ENCODE measurements around the gene MAP7D1.

DNA sequence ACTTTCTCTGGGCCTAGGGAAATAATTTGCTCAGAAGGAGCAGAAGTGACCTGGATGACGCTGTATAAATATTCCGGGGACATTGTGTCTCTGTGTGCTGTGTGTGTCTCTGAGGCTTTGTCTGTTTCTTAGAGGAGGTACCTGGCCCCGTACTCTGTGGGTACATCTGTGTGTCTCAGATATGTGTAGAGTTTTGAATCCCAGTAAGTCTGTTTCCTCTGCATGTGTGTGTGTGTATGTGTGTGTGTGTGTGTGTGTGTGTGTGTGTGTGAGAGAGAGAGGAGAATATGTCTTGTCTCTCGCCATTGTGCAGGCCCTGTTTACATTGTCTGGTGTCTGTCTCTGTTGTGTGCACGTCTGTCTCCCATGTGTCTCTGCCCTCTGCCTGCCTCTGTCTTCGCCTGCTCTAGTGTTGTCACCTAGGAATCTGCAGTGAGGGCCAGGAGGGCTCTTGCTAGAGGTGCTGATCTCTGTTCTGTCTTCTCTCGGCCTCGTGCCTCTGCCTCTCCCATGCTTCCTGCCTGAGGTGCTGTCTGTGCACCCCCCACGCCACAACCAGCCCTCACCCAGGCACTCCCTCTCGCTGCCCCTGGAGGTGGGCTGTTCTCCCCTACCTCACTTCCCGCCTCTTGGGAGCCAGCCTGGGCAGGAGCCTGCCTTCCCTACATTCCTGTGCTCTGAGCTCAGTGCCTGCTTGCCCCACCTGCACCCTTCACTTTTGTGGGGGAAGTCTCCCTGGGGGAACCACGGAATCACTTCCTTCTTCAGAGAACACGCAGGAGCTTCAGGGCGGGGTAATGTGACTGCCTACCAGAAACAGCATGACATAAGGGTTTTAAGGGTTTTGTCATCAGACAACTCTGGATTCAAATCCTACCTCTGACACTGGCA is 5.9 kb downstream of the MAP7D1 start:
- TF ChIP-seq, protein P1, sequence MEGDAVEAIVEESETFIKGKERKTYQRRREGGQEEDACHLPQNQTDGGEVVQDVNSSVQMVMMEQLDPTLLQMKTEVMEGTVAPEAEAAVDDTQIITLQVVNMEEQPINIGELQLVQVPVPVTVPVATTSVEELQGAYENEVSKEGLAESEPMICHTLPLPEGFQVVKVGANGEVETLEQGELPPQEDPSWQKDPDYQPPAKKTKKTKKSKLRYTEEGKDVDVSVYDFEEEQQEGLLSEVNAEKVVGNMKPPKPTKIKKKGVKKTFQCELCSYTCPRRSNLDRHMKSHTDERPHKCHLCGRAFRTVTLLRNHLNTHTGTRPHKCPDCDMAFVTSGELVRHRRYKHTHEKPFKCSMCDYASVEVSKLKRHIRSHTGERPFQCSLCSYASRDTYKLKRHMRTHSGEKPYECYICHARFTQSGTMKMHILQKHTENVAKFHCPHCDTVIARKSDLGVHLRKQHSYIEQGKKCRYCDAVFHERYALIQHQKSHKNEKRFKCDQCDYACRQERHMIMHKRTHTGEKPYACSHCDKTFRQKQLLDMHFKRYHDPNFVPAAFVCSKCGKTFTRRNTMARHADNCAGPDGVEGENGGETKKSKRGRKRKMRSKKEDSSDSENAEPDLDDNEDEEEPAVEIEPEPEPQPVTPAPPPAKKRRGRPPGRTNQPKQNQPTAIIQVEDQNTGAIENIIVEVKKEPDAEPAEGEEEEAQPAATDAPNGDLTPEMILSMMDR (IDR thresholded peaks at IDR 0.05): no peak
- TF ChIP-seq POLR2AphosphoS5 (IDR thresholded peaks at IDR 0.05; ENCODE audit: insufficient read depth in 1 of 2, low read depth in 1 of 2) (peak in 1 of 2 donors; percentile 42), POLR2A (IDR thresholded peaks at IDR 0.05) (no peak)
